HCT116 (cell line): ENCODE results near the gene SZRD1.

Experiments
- POLR2A ChIP-seq: IDR thresholded peaks from 2 replicates; pipeline ENCODE4 v1.7.0; 2011; ENCODE audit warnings: borderline replicate concordance; ENCODE audit not compliant: insufficient read depth, insufficient read length; ENCODE audit errors: extremely low read depth
- YY1 ChIP-seq: IDR thresholded peaks from 2 replicates; pipeline ENCODE4 v1.6.1; 2011; ENCODE audit warnings: low read length, low read depth, moderate library complexity, mild to moderate bottlenecking; ENCODE audit not compliant: insufficient replicate concordance; ENCODE audit errors: extremely low read depth

GRCh38 chr1:16446116-16446515, 79.1 kb downstream of the SZRD1 start:
- TF ChIP-seq YY1 (no peak), POLR2A (no peak)
